Fibroblast of lung (primary cell): ENCODE data around the gene NBPF1.
"Not testable (repeated sequence)": the region's sequence is repeated elsewhere in the genome, so short reads cannot be mapped to it uniquely, and the experiment has no call there.

ENCODE experiments used
- EZH2 ChIP-seq: IDR thresholded peaks from 2 replicates; pipeline ENCODE4 v1.5.1; 2012; ENCODE audit warnings: low read length, control low read depth, mild to moderate bottlenecking; ENCODE audit errors: missing control alignments
- TF ChIP-seq, protein P1 (sequence below), 2 donors: IDR thresholded peaks in 1 of 2; conservative IDR thresholded peaks in 1 of 2; 1 replicate in 1 of 2; 2 replicates in 1 of 2; pipeline ENCODE4 v1.5.1; 2011 to 2012; ENCODE audit warnings: low read length in 2 of 2, control low read depth in 1 of 2, inconsistent platforms in 1 of 2, low read depth in 1 of 2, mild to moderate bottlenecking in 1 of 2

DNA sequence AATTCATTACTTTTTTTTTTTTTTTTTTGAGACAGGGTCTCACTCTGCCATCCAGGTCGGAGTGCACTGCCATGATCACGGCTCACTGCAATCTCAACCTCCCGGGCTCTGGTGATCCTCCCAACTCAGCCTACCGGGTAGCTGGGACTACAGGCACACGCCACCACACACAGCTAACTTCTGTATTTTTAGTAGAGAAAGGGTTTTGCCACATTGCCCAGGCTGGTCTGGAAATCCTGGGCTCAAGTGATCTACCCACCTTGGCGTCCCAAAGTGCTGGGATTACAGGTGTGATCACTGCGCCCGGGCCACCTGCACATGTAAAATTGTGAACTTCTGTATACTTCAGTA lies 1.4 kb downstream of the NBPF1 start:
- TF ChIP-seq, protein P1, sequence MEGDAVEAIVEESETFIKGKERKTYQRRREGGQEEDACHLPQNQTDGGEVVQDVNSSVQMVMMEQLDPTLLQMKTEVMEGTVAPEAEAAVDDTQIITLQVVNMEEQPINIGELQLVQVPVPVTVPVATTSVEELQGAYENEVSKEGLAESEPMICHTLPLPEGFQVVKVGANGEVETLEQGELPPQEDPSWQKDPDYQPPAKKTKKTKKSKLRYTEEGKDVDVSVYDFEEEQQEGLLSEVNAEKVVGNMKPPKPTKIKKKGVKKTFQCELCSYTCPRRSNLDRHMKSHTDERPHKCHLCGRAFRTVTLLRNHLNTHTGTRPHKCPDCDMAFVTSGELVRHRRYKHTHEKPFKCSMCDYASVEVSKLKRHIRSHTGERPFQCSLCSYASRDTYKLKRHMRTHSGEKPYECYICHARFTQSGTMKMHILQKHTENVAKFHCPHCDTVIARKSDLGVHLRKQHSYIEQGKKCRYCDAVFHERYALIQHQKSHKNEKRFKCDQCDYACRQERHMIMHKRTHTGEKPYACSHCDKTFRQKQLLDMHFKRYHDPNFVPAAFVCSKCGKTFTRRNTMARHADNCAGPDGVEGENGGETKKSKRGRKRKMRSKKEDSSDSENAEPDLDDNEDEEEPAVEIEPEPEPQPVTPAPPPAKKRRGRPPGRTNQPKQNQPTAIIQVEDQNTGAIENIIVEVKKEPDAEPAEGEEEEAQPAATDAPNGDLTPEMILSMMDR (conservative IDR thresholded peaks at IDR 0.05 in 1 of 2, IDR thresholded peaks at IDR 0.05 in 1 of 2; ENCODE audit: low read depth in 1 of 2, low read length in 2 of 2) = not testable (repeated sequence)
- not testable (repeated sequence) for TF ChIP-seq EZH2
